GM10266 (cell line): ENCODE data around the gene STRADB.

Experiments used
- DNase-seq: peaks from one replicate; pipeline ENCODE4 v3.0.0; 2012; ENCODE audit errors: extremely low spot score
- CTCF ChIP-seq: IDR thresholded peaks from 2 replicates; pipeline ENCODE4 v1.5.1; 2012; ENCODE audit warnings: mild to moderate bottlenecking, low read depth; ENCODE audit not compliant: control insufficient read depth, insufficient read depth; ENCODE audit errors: missing control alignments

Gene STRADB

GRCh38 chr2:201523506-201523905 lies 72.0 kb downstream of the STRADB start:
- no peak for TF ChIP-seq CTCF
- DNase-seq: no peak
